Prostate gland (tissue), 2 donors: Measurements from ENCODE around the gene RAB3C.

ENCODE experiments used
- CTCF ChIP-seq, 4 experiments: fragments of 200-600 bp in 2 of 4; fragments of 450-650 bp in 2 of 4; sonication (generic) in 2 of 4; IDR thresholded peaks; 1 replicate in 3 of 4; 2 replicates in 1 of 4; pipeline ENCODE4 v1.5.1; 2016 to 2019; ENCODE audit warnings: antibody characterized with exemption in 4 of 4, mild to moderate bottlenecking in 2 of 4, moderate library complexity in 2 of 4
- POLR2A ChIP-seq: fragments of 450-650 bp; IDR thresholded peaks from one replicate; pipeline ENCODE4 v1.6.1; 2016; ENCODE audit warnings: antibody characterized with exemption, mild to moderate bottlenecking

- TF ChIP-seq CTCF (IDR thresholded peaks at IDR 0.05): no peak
- TF ChIP-seq POLR2A: no peak
Observed at GRCh38 chr5:58844395-58844794, 261.5 kb downstream of the RAB3C start.
